Mucosa of descending colon (tissue), 3 donors: ENCODE results near the gene HDGFL1. TPM values are rescaled to one million over a fixed set of nuclear protein-coding genes. Genes with fewer than 3 reads are reported as not detected.

Experiments used
- ATAC-seq: fragments of 200-7000 bp; cut with Tn5 transposase; one replicate; pipeline ENCODE4 v1.9.1; 2020; ENCODE audit warnings: mild to moderate bottlenecking, moderate library complexity
- DNase-seq, 3 donors: peaks; one replicate each; pipeline ENCODE4 v3.0.0-alpha.2; 2020
- H3K36me3 ChIP-seq: fragments of 200-600 bp; one replicate; pipeline ENCODE4 v1.8.0; 2021; ENCODE audit warnings: low read depth, mild to moderate bottlenecking
- H3K4me1 ChIP-seq: fragments of 200-600 bp; one replicate; pipeline ENCODE4 v1.8.0; 2021; ENCODE audit warnings: low read depth, mild to moderate bottlenecking
- H3K4me3 ChIP-seq: fragments of 200-600 bp; one replicate; pipeline ENCODE4 v1.8.0; 2021; ENCODE audit warnings: mild to moderate bottlenecking
- H3K9me3 ChIP-seq: fragments of 200-600 bp; one replicate; pipeline ENCODE4 v1.8.0; 2021; ENCODE audit warnings: mild to moderate bottlenecking
- CTCF ChIP-seq: fragments of 200-600 bp; IDR thresholded peaks from one replicate; pipeline ENCODE4 v1.8.0; 2022; ENCODE audit warnings: antibody characterized with exemption, mild to moderate bottlenecking
- intact Hi-C, 2 donors: fragments of 100-400 bp; cut with DNase I in 1 of 2; cut with micrococcal nuclease in 1 of 2; formaldehyde crosslinking; loops; one replicate each; pipeline versions ENCODE4 v1.11.0 to v1.11.1; 2022; cut with DNase I, micrococcal nuclease
- total RNA-seq, 3 donors: library from RNA; stranded (reverse); fragmentation: NEBNext Ultra II Directional in 2 of 3; extraction: Animal tissue kit (Norgen Biotek cat#: 25700) in 2 of 3; gene quantifications; one replicate each; pipeline versions ENCODE4 v1.2.1 to v1.2.4, GENCODE V29; 2021 to 2023
- donor health status: DM: no; HTN: no; CAD: no; lungs with moderate emphysema.
- donor health status: DM: no; HTN: no; CAD: no.
- donor health status: DM: no; HTN: yes; CAD: no.

The HDGFL1 gene
- total RNA-seq, 3 donors from 2014 or later: not detected

GRCh38 chr6:22605736-22606135 is 36.4 kb downstream of the HDGFL1 start:
- Histone ChIP-seq H3K4me1 (no peaks in the 10 kb centered on the region), H3K4me3 (no peak overlapping the region), H3K36me3 (no peaks in the 10 kb centered on the region), H3K9me3 (no peaks in the 10 kb centered on the region)
- no peak for DNase-seq
- ATAC-seq: no peak
- TF ChIP-seq CTCF: no peak
- intact Hi-C loops: no loop called here

DNA sequence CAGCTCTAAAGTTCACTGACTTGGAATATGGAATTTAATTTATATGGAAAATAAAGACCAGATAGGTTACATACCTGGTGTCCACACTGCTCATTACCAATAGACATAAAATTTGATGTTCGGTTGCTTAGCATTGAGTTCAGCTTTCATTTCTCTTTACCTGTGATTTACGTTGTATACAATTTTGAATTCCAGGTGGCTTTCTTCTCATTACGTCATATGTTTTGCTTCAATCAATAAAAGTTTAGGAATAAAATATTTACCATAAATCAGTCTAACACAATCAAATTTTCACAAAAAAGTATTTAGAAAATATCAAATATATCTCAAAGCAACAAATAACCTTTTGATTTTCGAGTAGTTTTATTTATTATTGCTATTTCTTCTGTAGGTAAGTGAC is 40.8 kb downstream of the HDGFL1 start:
- DNase-seq: no peak
- intact Hi-C loops: no loop called here
- Histone ChIP-seq H3K9me3 (no peaks in the 10 kb centered on the region), H3K4me3 (no peak overlapping the region), H3K36me3 (no peaks in the 10 kb centered on the region), H3K4me1 (no peaks in the 10 kb centered on the region)
- no peak for TF ChIP-seq CTCF
- ATAC-seq: no peak

DNA sequence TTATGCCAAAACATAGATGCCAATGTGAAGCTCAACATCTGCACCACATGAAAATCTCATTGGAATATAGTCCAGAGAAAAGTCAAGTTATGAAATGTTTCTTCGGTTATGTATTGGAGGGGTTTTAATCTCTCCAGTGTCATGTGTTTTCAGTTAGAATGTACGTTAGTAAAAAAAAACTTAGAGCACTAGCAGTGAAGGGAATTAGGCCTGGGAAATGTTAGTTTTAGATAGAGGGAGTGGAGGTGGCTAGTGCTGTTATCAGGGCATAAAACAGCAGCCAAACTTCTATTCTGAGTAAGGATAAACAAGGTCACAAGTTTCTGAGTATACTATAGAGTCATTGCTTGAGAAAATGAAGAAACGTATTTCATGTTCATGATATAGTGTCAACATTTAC is 42.9 kb downstream of the HDGFL1 start:
- ATAC-seq (no peak), DNase-seq (no peak)
- no peak for TF ChIP-seq CTCF
- Histone ChIP-seq H3K4me3 (no peak overlapping the region), H3K36me3 (no peaks in the 10 kb centered on the region), H3K4me1 (no peaks in the 10 kb centered on the region), H3K9me3 (no peaks in the 10 kb centered on the region)
- intact Hi-C loops: no loop called here

GRCh38 chr6:22613051-22613450 is 43.7 kb downstream of the HDGFL1 start:
- intact Hi-C loops: no loop called here
- Histone ChIP-seq H3K4me1 (no peaks in the 10 kb centered on the region), H3K9me3 (no peaks in the 10 kb centered on the region), H3K36me3 (no peaks in the 10 kb centered on the region), H3K4me3 (no peak overlapping the region)
- no peak for TF ChIP-seq CTCF
- DNase-seq (no peak), ATAC-seq (no peak)

- DNase-seq: no peak
- intact Hi-C loops: no loop called here
- H3K9me3 ChIP-seq: no peaks in the 10 kb centered on the region
- no peaks in the 10 kb centered on the region for H3K36me3 ChIP-seq
- no peaks in the 10 kb centered on the region for H3K4me1 ChIP-seq
- ATAC-seq: peak; percentile 25
- TF ChIP-seq CTCF: no peak
- no peak overlapping the region for H3K4me3 ChIP-seq
These were observed 44.3 kb downstream of the HDGFL1 start for GRCh38 chr6:22613695-22614094.

GRCh38 chr6:22614547-22614946 is 45.2 kb downstream of the HDGFL1 start:
- no peak overlapping the region for H3K4me3 ChIP-seq
- intact Hi-C loops: no loop called here
- no peak for TF ChIP-seq CTCF
- no peaks in the 10 kb centered on the region for H3K9me3 ChIP-seq
- DNase-seq: no peak
- H3K36me3 ChIP-seq: no peaks in the 10 kb centered on the region
- no peaks in the 10 kb centered on the region for H3K4me1 ChIP-seq
- ATAC-seq: no peak
